Measurements from ENCODE around the gene VAC14.

Gene VAC14

GRCh38 chr16:70708366-70709246, 92.4 kb downstream of the VAC14 start:
- no peak for DNase-seq (ENCODE audit: low read depth in 3 of 3)

GRCh38 chr16:70706948-70707465, 94.0 kb downstream of the VAC14 start:
- no peak for DNase-seq (ENCODE audit: low read depth in 3 of 3)

- DNase-seq (ENCODE audit: low read depth in 3 of 3), result no peak
Measured at GRCh38 chr16:70705056-70705455, 95.9 kb downstream of the VAC14 start.

DNA sequence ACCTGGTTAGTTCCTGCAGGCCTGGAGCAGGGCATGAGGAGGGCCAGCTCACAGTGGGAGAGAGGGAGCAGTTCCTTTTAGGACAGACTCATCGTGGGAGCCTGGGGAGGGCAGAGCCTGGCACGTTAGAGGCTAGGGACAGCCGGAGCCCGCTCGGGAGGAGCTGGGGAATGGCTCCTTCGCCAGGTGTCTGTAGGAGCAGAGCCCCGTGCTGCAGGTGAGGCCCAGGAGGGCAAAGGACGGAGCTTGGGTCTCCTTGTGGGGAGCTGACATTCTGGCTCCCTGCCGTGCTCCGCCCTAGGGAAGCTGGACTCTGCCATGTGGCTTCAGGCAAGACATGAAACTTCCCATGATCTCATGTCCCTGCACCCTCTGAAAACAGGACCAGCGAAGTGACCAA, 96.4 kb downstream of the VAC14 start:
- DNase-seq (ENCODE audit: low read depth in 3 of 3), result no peak

GRCh38 chr16:70703835-70704381, 97.0 kb downstream of the VAC14 start:
- no peak for DNase-seq (ENCODE audit: low read depth in 3 of 3)

- DNase-seq (ENCODE audit: low read depth in 3 of 3), result no peak
Measured at GRCh38 chr16:70703041-70703834, 97.7 kb downstream of the VAC14 start.

DNA sequence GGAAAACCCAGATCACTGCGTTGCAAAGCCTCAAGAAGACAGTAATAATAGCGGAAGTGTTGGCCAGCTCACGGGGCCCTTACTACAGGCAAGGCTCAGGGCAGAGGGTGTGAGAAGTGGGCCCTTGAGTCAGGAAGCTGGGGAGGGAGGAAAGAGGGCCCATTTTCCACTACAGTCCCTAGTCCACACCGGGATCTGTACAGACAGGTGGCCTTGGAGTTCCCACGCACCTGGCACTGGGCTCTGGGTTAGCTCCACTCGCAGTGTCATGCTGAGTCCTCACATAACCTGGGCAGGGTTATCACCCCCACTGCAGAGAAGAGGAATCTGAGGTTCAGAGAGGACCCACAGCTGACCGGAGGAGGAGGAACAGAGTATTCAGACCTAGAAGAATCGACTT, 98.3 kb downstream of the VAC14 start:
- DNase-seq (ENCODE audit: low read depth in 3 of 3), result no peak

GRCh38 chr16:70701998-70702397, 99.0 kb downstream of the VAC14 start:
- DNase-seq (ENCODE audit: low read depth in 3 of 3), result no peak

DNA sequence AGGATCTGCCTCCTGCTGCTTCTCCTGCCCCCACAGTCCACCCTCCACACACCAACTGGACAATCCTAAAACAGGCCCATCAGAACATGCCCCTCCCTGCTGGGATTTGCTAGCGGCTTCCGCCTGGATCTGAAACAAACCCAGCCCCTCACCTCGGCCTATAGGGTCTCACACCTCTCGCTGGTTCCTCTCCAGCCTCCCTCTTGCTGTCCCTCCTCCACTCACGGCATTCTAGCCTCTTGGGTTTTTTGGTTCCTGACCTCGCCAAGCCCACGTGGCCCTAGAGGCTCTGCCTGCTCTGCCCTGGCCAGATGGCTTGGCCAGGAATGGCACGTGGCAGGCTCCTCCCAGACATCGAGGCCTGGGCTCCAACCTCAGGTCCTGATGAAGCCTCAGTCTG, 99.4 kb downstream of the VAC14 start:
- no peak for DNase-seq (ENCODE audit: low read depth in 3 of 3)

- DNase-seq (ENCODE audit: low read depth in 3 of 3), result no peak
Measured at GRCh38 chr16:70701036-70701435, 99.9 kb downstream of the VAC14 start.

DNA sequence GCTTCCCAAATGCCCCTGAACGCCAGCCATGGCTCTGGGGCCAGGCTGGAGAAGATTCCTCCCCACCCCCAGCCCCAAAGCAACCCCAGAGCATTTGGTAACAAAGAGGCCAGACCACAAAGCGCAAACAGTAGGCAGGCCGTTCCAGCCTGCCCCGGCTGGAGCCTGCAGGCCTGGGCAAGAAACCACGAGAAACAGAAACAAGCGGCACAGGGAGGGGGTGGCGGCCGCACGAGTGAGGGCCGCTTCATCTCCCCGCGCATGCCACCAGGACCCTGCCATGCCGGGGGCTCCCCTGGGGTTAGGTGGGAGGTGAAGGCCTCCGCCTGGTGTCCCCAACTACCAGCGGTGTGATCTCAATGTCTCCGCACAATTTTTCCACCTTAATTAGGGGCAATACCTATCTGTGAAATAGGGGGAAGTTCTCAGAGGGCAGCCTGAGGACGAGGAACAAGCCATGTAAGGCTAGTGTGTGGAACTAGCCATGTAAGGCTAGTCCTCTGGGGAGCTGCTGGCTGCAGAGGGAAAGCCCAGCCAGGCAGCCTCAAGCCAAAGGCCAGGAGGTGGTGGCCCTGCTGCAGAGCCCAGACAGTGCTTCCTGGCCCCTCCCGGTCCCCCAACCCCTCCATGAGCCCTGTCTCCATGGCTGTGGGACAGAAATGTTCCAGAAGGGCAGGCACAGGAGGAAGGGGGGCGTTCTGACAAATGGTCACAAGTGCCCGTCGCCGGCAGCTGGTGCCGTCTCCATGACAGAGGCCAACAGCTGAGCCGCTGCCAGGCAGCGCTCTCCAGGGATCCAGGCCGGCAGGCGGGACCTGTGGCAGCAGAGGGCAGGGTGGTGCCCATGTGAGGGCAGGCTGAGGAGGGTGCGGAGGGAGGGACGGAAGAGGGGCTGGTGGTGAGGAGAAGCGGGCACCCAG, 100.6 kb downstream of the VAC14 start:
- DNase-seq (ENCODE audit: low read depth in 3 of 3), result no peak

- DNase-seq (ENCODE audit: low read depth in 3 of 3), result no peak
Measured at GRCh38 chr16:70699696-70700095, 101.3 kb downstream of the VAC14 start.

- no peak for DNase-seq (ENCODE audit: low read depth in 3 of 3)
Measured at GRCh38 chr16:70698901-70699300, 102.1 kb downstream of the VAC14 start.

DNA sequence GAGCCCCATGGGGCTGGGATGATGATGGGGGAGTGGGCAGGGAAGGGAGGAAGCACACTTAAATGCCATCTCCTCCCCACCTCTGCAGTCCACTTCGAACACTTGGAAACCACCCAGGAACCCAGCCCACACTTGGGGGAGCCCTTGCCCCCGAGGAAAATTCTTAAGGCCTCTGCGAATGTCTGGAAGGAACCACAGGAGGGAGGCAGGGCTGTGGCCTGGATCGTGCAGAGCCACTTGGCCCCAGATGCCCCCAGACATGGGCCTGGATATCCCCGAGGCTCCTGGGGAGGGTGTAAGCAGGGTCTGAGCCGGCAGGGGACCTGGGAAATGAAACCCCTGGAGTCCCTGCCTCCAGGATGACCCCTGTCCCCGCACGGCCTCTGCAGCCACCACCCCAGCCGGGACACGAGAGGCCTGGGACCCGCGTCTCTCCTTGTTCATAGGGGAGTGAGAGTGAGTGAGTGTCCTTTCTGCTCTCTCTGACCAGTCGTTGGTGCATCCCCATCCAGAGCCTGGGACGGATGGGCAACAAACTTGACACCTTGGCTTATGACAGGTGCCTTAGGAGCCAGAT, 103.3 kb downstream of the VAC14 start:
- DNase-seq (ENCODE audit: low read depth in 3 of 3), result no peak

DNA sequence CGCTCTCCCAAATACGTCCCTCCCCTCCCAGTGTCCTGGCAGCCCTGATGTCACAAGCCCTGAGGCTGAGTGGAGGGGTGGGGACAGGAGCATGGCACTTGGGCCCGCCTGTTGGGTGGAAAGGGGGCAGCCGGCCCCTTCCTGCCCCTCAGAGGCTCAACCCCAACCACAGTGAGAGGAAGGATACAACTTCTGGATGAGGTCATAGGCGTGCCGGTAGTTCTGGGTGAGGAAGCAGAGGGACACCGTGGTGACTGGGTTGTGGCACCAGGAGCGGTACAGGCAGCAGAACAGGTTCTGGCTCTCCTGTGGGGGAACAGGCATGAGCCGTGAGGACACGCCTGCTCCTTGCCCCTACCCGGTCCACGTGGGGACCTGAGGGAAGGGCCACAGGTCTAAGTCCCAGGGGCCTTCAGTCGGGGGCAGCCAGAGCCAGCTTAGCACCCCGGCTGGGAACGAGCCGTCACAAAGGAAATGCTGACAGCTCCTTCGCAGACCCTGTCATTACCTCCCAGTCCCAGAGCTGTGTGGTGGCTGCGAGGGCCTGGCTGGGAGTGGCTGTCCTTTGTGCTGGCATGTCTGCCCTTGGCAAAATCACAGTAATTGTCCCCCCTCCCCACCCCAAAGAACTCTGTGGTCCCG, 103.9 kb downstream of the VAC14 start:
- no peak for DNase-seq (ENCODE audit: low read depth in 3 of 3)

GRCh38 chr16:70696355-70696754, 104.6 kb downstream of the VAC14 start:
- DNase-seq (ENCODE audit: low read depth in 3 of 3), result no peak

DNA sequence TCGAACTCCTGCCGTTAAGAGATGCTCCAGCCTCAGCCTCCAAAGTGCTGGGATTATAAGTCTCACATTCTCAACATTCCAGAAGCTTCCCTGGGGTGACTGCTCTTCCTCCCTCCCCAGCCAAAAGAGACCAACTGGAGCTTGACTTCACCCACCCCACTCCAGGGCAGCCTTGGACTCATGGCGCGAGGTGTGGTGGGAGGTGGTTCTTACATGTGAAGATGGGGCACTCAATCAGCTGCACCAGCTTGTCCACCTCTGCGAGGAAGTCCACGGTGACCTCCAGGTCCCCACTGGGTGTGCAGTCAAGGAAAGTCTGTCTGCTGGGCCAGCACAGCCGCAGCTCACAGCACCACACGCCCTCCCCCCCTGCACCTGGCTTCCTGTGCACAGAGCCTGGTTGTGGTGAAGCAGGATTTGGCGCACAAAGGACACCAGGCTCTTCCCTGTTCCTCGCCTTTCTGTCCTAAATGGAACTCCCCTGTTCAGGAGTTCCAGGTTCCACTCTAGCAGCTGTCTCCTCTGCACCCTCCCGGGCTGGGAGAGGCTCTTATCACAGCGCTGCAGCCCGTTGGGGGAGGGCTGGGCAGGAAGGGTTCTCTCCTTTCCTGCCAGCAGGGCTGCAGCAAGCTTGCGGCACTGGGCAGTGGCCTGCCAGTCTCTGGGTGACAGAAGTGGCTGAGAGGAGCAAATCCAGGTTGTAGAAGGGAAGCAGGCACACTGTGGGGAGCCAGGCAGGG, 105.5 kb downstream of the VAC14 start:
- no peak for DNase-seq (ENCODE audit: low read depth in 3 of 3)

DNA sequence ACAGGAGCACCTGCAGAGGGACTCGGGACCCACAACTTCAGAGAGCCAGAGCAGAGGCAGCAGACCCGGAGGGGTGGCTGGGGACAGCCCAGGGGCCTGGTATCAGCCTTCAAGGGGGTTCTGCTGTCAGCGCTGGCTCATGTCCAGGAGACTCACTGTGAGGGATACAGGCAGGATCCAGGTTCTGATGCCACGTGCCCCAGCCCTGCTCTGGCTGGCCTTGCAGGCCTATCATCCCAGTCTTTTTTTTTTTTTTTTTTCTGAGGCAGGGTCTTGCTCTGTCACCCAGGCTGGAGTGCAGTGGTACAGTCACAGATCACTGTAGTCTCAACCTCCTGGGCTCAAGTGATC, 106.1 kb downstream of the VAC14 start:
- DNase-seq (ENCODE audit: low read depth in 3 of 3), result no peak

GRCh38 chr16:70694088-70694867, 106.7 kb downstream of the VAC14 start:
- DNase-seq (ENCODE audit: low read depth in 3 of 3), result no peak

Measured in stimulated activated CD4-positive, alpha-beta T cell treated with anti-CD3 and anti-CD28 coated beads, TNF-alpha, amount 100 ng/mL, for 24 hours (primary cell).